ENCODE data around the gene MSGN1. TPM values are rescaled to one million over a fixed set of nuclear protein-coding genes. Genes with fewer than 3 reads are reported as not detected.

Gene MSGN1
- total and polyA plus RNA-seq, 2 of the 8 experiments (the other 6 are each of a cell fraction or from before 2014, with no cell fraction given), result not detected

DNA sequence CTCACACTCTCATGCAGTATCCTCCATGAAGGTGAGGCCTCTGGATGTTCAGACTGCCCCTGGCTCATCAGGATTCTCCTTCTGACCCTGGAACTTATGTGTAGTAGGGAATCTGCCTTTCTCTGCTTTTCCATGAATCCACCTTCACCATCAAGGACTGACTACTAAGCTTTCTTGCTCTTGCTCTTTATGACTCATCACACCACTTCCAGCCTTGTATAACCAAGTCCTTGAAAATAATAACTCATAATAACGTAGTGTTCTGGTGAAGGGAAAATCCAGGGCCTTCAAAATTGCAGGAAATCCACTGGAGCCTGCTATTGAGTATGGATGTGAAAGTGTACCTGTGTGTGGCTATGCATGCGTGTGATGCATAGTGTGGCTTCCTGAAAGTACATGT is 50.9 kb downstream of the MSGN1 start (continued):
- TF ChIP-seq, protein P1, sequence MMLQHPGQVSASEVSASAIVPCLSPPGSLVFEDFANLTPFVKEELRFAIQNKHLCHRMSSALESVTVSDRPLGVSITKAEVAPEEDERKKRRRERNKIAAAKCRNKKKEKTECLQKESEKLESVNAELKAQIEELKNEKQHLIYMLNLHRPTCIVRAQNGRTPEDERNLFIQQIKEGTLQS (IDR thresholded peaks at IDR 0.05; ENCODE audit: insufficient read depth, low read depth, low read length), result no peak
- TF ChIP-seq TAF1 (IDR thresholded peaks at IDR 0.05; ENCODE audit: low read depth, low read length) (no peak), TEAD4 (IDR thresholded peaks at IDR 0.05; ENCODE audit: low read depth, low read length) (no peak), BRCA1 (IDR thresholded peaks at IDR 0.05; ENCODE audit: low read depth, low read length) (no peak), RAD21 (IDR thresholded peaks at IDR 0.05 in 1 of 2, conservative IDR thresholded peaks at IDR 0.05 in 1 of 2; ENCODE audit: low read depth in 2 of 2, low read length in 2 of 2) (no peak), RBBP5 (IDR thresholded peaks at IDR 0.05; ENCODE audit: borderline replicate concordance, low read depth, low read length) (no peak), SP2 (IDR thresholded peaks at IDR 0.05; ENCODE audit: low read length) (no peak)

Other genes starting within 250 kb of the MSGN1 start
- gene SMC6, start 62.6 kb upstream of the MSGN1 start, total RNA-seq (2021; fragmentation: NEBNext Ultra II Directional; extraction: Animal tissue kit (Norgen Biotek cat#: 25700)), result 48.5 and 49.5 TPM in 2 replicates
- gene SMC6, start 62.6 kb upstream of the MSGN1 start, polyA plus RNA-seq (2011; rRNA removed), result 6.1 and 9.7 TPM in 2 replicates
- gene GEN1, start 62.3 kb upstream of the MSGN1 start, total RNA-seq (2021; fragmentation: NEBNext Ultra II Directional; extraction: Animal tissue kit (Norgen Biotek cat#: 25700)), result 19.2 and 20.5 TPM in 2 replicates
- gene GEN1, start 62.3 kb upstream of the MSGN1 start, polyA plus RNA-seq (2011; rRNA removed), result 6.6 and 6.9 TPM in 2 replicates
- gene KCNS3, start 62.2 kb downstream of the MSGN1 start, total RNA-seq (2021; fragmentation: NEBNext Ultra II Directional; extraction: Animal tissue kit (Norgen Biotek cat#: 25700)), result 20.5 and 22.7 TPM in 2 replicates
- 23.0 and 28.6 TPM in 2 replicates for gene KCNS3, start 62.2 kb downstream of the MSGN1 start, polyA plus RNA-seq (2011; rRNA removed)

Data from H1 (cell line).